Stimulated activated CD4-positive, alpha-beta T cell treated with anti-CD3 and anti-CD28 coated beads, TNF-alpha, amount 100 ng/mL, for 1 hour (primary cell): ENCODE data around the gene NRXN3.

Experiments
- DNase-seq, 3 donors: peaks; one replicate each; pipeline ENCODE4 v3.0.0-alpha.2; 2020; ENCODE audit warnings: low read depth in 3 of 3, low spot score in 1 of 3

The NRXN3 gene

GRCh38 chr14:78319406-78319805 lies 149.2 kb downstream of the NRXN3 start:
- no peak for DNase-seq

DNA sequence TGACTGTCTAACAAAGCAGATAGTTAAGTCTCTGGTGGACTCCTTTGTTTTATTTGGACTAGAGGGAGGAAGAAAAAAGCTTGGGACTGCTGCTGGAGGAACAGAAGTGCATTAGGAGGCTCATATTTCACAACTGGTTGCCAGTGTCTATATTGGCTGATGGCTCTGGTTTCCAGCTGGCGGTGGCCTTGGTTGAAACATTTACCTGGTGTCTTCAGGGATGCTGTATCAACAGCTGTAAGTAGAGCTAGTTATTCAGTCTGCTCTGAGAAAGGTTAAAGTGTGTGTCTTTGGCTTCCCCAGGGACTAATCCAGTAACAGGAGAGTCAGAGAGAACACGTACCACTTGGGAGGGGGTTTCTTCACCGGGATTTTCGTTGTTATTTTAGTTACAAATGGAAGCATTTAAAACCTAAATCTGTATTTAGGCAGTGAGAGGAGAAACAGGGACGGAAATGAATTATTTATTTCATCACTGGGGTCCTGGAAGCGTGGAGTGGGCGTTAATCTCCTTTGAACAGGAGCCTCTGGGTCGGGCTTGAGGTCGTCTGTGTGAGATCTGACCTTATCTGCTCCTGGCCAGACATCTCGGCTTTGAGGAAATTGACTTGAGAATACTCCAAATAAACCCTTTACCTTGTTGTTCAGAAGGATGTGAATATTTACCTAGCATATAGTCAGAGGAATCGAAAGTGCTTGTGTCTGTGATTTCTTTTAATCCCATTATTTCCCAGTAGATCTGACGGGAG lies 149.9 kb downstream of the NRXN3 start:
- no peak for DNase-seq

GRCh38 chr14:78324353-78324752 lies 154.2 kb downstream of the NRXN3 start:
- no peak for DNase-seq

DNA sequence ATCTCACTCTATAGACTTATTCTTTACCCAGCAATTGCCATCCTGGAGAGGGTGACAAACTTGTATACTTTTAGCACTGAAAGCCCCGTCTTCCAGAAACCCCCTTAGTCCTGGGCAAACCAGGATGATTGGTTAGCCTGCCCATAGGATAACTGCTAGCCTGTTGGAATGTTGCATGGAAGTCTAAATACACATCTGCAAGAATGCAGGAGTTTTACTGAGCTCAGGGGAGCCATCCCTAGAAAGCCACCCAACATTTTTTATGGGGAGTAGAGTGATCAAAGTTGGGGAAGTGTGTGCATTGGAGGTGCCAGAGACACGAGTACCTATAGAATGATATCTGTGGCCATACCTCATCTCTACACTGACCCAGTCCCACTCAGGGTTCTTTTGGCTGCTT lies 155.7 kb downstream of the NRXN3 start:
- no peak for DNase-seq

GRCh38 chr14:78327426-78328221 lies 157.5 kb downstream of the NRXN3 start:
- no peak for DNase-seq

- DNase-seq, result no peak
Observed at GRCh38 chr14:78329371-78329770, 159.2 kb downstream of the NRXN3 start.

DNA sequence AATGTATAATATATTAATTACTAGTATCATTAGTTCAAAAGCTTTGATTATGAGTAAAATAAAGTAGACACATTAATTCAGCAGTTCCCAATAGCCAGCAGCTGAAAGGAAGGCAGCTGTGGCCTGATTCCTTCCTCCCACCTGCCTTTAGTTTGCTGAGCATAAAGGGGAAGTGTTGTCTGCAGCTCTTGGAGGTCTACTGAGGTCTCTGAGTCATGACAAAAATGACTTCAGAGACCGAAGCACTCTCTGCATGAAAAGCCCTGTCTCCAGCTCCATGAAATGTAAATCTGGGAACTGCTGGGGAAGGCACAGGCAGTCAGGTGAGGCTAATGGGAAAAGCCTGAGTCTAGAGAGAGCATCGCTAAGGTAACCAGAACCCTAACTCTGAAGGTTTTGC lies 165.4 kb downstream of the NRXN3 start:
- no peak for DNase-seq

DNA sequence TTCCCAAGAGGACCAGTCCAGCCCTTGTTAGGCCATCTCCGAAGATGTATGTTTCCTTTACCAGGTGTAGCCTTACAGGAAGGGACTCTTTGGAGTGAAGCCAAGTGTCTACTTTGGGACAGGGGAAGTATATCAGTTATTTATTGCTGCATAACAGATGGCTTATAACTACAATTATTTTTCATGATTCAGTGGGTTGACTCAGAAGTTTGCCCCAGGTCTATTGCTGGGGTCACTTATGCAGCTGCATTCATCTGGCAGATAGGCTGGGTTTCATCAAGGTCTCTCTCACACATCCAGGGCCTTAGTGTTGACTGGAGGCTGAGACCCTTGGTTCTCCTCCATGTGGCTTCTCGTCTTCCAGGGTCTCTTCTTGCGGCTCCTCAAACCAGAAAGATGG lies 170.1 kb downstream of the NRXN3 start:
- DNase-seq, result no peak

GRCh38 chr14:78341827-78342389 lies 171.7 kb downstream of the NRXN3 start:
- DNase-seq, result no peak

- DNase-seq, result no peak
Observed at GRCh38 chr14:78342879-78343278, 172.7 kb downstream of the NRXN3 start.

DNA sequence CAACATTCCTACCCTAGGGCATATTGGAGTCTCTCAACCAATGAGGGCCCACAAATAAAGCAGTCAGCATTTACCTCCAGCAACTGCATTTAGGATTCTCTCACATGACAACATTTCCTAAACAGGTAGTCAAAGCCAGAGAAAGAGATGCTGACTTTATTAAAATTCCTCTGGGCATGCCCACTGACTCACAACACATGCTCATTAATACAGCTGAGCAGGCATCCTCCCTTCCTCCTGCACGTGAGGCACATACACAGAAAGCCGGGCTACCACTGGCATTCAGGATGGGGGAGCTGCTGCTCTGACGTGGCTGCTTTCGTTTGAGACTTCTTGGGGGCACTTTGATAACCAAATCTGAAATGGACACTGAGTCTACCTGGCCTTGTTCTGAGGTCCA lies 174.1 kb downstream of the NRXN3 start:
- DNase-seq, result no peak

GRCh38 chr14:78345131-78345744 lies 175.1 kb downstream of the NRXN3 start:
- DNase-seq, result no peak

GRCh38 chr14:78346747-78347146 lies 176.6 kb downstream of the NRXN3 start:
- DNase-seq, result no peak

DNA sequence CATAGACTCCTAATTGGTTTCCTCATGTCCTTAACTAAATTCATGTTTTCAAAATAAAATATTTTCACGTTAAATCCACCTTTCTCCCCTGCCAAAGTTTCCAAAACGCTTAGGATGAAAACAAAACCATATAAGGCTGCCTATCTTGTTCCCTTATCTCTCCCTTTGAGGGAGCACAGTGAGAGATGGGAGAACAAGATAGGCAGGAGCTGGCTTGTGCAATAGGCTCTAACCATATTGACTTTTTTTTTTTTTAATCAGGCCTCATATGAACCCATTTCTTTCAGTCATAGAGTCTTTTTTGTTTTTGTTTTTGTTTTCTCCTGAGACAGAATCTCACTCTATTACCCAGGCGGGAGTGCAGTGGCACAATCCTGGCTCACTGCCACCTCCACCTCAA lies 184.9 kb downstream of the NRXN3 start:
- DNase-seq, result no peak

DNA sequence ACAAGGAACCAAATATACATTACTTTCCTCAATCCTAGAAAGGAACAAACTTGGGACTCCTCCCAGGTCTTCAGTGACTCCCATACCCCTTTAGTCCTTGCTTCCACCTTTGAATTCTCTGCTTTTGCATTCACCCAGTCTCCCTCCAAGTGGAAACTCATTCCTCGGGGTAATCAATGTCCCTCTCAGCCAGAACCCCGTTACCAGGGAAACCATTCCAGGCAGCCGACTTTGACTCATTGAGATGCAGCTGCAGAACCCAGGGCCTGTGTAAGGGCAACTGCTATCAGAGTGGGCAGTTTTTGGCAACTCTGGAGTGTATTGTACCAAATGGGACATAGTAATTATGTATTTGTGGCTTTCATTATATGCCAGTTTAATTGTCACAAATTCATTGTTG lies 186.2 kb downstream of the NRXN3 start:
- DNase-seq, result no peak

DNA sequence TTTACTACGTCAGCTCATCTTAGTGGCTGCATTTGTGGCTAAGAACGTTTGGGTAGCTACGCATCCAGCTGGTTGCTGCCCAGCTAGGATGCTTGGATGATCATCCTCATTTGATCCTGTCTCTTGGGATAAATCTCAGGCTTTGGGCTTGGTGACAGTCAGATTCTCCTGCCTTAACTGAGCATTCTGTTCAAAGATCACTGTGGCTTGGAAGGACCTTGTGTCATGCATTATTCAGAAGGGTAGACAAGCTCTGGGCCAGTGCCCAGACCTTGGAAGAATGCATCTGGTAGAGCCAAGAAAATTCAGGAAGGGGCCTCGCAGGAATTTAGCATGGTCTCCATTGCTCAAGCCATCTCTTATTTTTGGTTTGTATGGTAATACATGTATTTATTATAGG lies 188.4 kb downstream of the NRXN3 start:
- DNase-seq, result no peak

DNA sequence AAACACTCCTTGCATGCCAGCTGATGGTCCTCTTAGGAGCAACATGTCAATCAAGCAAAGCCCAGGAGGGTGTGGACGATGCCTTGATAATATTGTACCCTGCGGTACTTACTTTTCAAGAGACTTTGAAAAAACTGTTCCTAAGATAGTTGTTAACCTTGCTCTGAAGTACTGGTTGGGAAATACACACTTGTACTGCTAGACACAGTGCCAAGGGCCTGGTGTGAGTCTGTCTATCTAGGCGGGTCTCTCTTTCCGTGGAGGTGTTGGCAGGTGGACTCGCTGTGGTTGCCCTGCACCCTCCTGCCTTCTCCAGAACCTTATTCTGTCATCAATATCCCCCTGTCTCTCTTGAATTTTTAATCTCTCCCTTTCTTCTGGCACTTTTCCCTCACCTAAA lies 189.4 kb downstream of the NRXN3 start:
- DNase-seq, result no peak

DNA sequence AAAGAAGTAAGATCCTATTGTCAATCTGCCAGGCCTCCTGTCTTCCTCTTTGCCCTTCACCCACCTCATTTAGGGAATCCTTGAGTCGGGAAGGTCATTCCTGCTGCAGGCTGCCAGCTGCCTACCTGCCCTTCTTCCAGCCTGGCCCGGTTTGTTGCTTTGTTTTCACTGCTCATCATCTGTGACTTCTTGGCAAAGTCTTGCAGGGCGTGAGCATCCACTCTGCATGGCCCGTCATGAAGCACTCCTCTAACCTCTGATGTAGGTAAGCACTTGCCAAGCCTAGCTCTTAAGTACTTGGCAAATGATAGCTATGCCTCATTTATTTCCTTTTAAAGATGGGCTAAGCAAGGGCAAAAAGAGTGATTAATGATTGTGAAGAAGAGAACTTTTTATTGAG lies 192.8 kb downstream of the NRXN3 start:
- no peak for DNase-seq

- no peak for DNase-seq
Observed at GRCh38 chr14:78367355-78367754, 197.2 kb downstream of the NRXN3 start.

DNA sequence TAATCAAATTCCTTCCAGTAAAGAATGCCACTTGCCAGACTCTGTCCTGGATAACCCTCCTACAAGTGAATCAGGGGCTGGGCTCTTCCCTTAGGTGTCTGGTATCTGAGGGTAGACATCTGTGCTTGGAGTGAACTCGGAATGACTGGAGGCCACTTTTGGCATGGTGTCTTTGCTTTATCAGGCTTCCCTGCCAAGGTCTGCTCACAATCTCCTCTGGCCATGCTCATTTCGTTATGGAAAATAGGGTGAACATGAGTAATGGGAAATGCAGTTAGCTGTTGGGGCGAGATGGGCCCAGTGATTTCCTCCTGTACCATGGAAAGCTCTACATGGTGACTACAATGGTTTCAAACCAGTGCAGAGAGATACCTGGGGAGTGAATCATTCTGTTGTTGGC lies 212.9 kb downstream of the NRXN3 start:
- no peak for DNase-seq

DNA sequence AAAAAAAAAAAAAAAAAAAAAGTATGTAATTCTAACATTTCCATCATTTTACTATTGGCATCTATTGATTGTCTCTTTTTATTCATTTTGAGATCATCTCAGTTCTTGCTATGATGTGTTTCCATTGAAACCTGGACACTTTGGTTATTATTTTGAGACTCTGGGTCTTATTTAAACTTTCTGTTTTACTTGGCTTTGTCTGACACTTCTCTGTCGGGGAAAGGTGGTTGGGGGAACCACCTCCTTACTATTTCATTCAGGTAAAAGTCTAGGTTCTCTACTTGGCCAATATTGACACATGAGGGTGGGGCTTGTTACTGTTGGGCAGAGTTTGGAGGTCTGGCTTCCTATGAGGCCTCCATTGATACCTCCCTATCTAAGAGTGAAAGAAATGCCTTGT lies 228.0 kb downstream of the NRXN3 start:
- no peak for DNase-seq

DNA sequence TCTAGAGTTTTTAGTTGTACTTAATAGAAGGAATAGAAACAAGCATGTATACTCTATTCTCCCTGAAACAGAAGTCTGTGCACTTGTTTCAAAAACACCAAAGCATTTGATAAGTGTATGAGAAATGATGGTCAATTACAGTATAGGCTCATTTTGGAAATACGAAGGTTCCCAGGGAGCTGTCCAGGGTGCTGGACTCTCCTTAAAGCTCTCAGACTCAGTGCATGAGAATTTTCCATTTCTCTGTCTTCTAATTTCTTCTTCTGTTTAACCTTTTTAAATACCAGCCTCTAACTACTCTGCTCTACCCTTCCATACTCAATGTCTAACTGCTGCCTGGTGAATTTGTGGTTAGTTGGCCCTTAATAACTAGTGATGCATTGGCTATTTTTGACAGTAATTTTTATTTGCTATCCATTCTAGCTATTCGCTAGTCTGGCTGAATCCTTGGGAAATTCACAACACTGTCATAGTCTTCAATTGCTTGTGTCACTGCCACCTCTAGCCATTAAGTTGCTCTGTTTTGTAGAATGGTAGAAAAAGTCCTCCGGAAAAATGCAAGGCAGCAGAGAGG lies 229.2 kb downstream of the NRXN3 start:
- DNase-seq, result no peak
